ES-I3 (cell line): Measurements from ENCODE around the gene RABGAP1.

Experiments
- H3K36me3 ChIP-seq: 2 replicates; pipeline ENCODE4 v1.6.1; 2013; ENCODE audit warnings: mild to moderate bottlenecking, low read length, control low read depth, moderate library complexity; ENCODE audit not compliant: insufficient read depth
- H3K4me1 ChIP-seq: 2 replicates; pipeline ENCODE4 v1.6.1; 2013; ENCODE audit warnings: mild to moderate bottlenecking, control low read depth, low read length; ENCODE audit not compliant: insufficient read depth
- H3K9ac ChIP-seq: 2 replicates; pipeline ENCODE4 v1.6.1; 2013; ENCODE audit warnings: low read depth, mild to moderate bottlenecking, low read length, moderate library complexity
- H3K9me3 ChIP-seq: 2 replicates; pipeline ENCODE4 v1.6.1; 2013; ENCODE audit warnings: mild to moderate bottlenecking, low read length, moderate library complexity; ENCODE audit not compliant: control insufficient read depth, insufficient read depth

RABGAP1 gene

GRCh38 chr9:122961139-122961538 is 20.3 kb downstream of the RABGAP1 start:
- no peaks in the 10 kb centered on the region for H3K4me1 ChIP-seq
- H3K9ac ChIP-seq: no peak overlapping the region
- H3K36me3 ChIP-seq: no peaks in the 10 kb centered on the region

GRCh38 chr9:122975196-122975595 is 34.4 kb downstream of the RABGAP1 start:
- Histone ChIP-seq H3K36me3 (peaks cover 7% of the 10 kb centered on the region), H3K4me1 (no peaks in the 10 kb centered on the region), H3K9me3 (no peaks in the 10 kb centered on the region), H3K9ac (no peak overlapping the region)

More at GRCh38 chr9:122961139-122961538, 20.3 kb downstream of the RABGAP1 start:
- H3K9me3 ChIP-seq: no peaks in the 10 kb centered on the region

- Histone ChIP-seq H3K9ac (no peak overlapping the region), H3K9me3 (no peaks in the 10 kb centered on the region), H3K4me1 (no peaks in the 10 kb centered on the region), H3K36me3 (peaks cover 2% of the 10 kb centered on the region; the same call in 1 of the 2 replicates)
Measured at GRCh38 chr9:122978601-122979000, 37.8 kb downstream of the RABGAP1 start.

- no peak overlapping the region for H3K9ac ChIP-seq
- no peaks in the 10 kb centered on the region for H3K9me3 ChIP-seq
- peaks cover 14% of the 10 kb centered on the region for H3K36me3 ChIP-seq
Measured at GRCh38 chr9:122986010-122986409, 45.2 kb downstream of the RABGAP1 start.

GRCh38 chr9:122988141-122988540 is 47.3 kb downstream of the RABGAP1 start:
- Histone ChIP-seq H3K9me3 (no peaks in the 10 kb centered on the region), H3K4me1 (no peaks in the 10 kb centered on the region), H3K36me3 (peaks cover 15% of the 10 kb centered on the region), H3K9ac (no peak overlapping the region)

More at GRCh38 chr9:122986010-122986409, 45.2 kb downstream of the RABGAP1 start:
- H3K4me1 ChIP-seq: no peaks in the 10 kb centered on the region

- Histone ChIP-seq H3K9me3 (no peaks in the 10 kb centered on the region), H3K4me1 (no peaks in the 10 kb centered on the region), H3K36me3 (peaks cover 15% of the 10 kb centered on the region), H3K9ac (no peak overlapping the region)
Measured at GRCh38 chr9:122988920-122989621, 48.3 kb downstream of the RABGAP1 start.

- Histone ChIP-seq H3K36me3 (peaks cover 10% of the 10 kb centered on the region), H3K9me3 (no peaks in the 10 kb centered on the region), H3K4me1 (no peaks in the 10 kb centered on the region), H3K9ac (no peak overlapping the region)
Measured at GRCh38 chr9:122991370-122991830, 50.6 kb downstream of the RABGAP1 start.

GRCh38 chr9:122996586-122996985 is 55.8 kb downstream of the RABGAP1 start:
- peaks cover 6% of the 10 kb centered on the region; the same call in 1 of the 2 replicates for H3K36me3 ChIP-seq

GRCh38 chr9:122998448-122998847 is 57.6 kb downstream of the RABGAP1 start:
- Histone ChIP-seq H3K36me3 (0 out of 2 replicates have a peak, but pooled peaks cover 4% of the 10 kb centered on the region), H3K9ac (no peak overlapping the region), H3K4me1 (peaks cover 6% of the 10 kb centered on the region; the same call in 1 of the 2 replicates), H3K9me3 (no peaks in the 10 kb centered on the region)

More at GRCh38 chr9:122996586-122996985, 55.8 kb downstream of the RABGAP1 start:
- peaks cover 6% of the 10 kb centered on the region; the same call in 1 of the 2 replicates for H3K4me1 ChIP-seq
- no peak overlapping the region for H3K9ac ChIP-seq
- H3K9me3 ChIP-seq: no peaks in the 10 kb centered on the region

GRCh38 chr9:123000371-123001068 is 59.7 kb downstream of the RABGAP1 start:
- peaks cover 6% of the 10 kb centered on the region; the same call in 1 of the 2 replicates for H3K4me1 ChIP-seq
- 0 out of 2 replicates have a peak, but pooled peaks cover 6% of the 10 kb centered on the region for H3K36me3 ChIP-seq

GRCh38 chr9:123002754-123003153 is 61.9 kb downstream of the RABGAP1 start:
- no peaks in the 10 kb centered on the region for H3K9me3 ChIP-seq
- 0 out of 2 replicates have a peak, but pooled peaks cover 3% of the 10 kb centered on the region for H3K36me3 ChIP-seq
- H3K9ac ChIP-seq: no peak overlapping the region
- peaks cover 6% of the 10 kb centered on the region; the same call in 1 of the 2 replicates for H3K4me1 ChIP-seq

More at GRCh38 chr9:123000371-123001068, 59.7 kb downstream of the RABGAP1 start:
- Histone ChIP-seq H3K9ac (no peak overlapping the region), H3K9me3 (no peaks in the 10 kb centered on the region)

- H3K36me3 ChIP-seq: 0 out of 2 replicates have a peak, but pooled peaks cover 3% of the 10 kb centered on the region
- no peak overlapping the region for H3K9ac ChIP-seq
- peaks cover 6% of the 10 kb centered on the region; the same call in 1 of the 2 replicates for H3K4me1 ChIP-seq
- H3K9me3 ChIP-seq: no peaks in the 10 kb centered on the region
Measured at GRCh38 chr9:123003466-123003865, 62.6 kb downstream of the RABGAP1 start.

- Histone ChIP-seq H3K4me1 (no peaks in the 10 kb centered on the region), H3K36me3 (0 out of 2 replicates have a peak, but pooled peaks cover 3% of the 10 kb centered on the region), H3K9ac (no peak overlapping the region), H3K9me3 (no peaks in the 10 kb centered on the region)
Measured at GRCh38 chr9:123005964-123006363, 65.1 kb downstream of the RABGAP1 start.

- Histone ChIP-seq H3K9me3 (no peaks in the 10 kb centered on the region), H3K9ac (no peak overlapping the region), H3K4me1 (no peaks in the 10 kb centered on the region), H3K36me3 (0 out of 2 replicates have a peak, but pooled peaks cover 3% of the 10 kb centered on the region)
Measured at GRCh38 chr9:123007269-123007668, 66.4 kb downstream of the RABGAP1 start.
